H1 (cell line): ENCODE measurements around the gene MRC2. TPM values are rescaled to one million over a fixed set of nuclear protein-coding genes. Genes with fewer than 3 reads are reported as not detected.

Source experiments
- BACH1 ChIP-seq: IDR thresholded peaks from 2 replicates; pipeline ENCODE4 v1.6.1; 2012; ENCODE audit warnings: low read length, improper control_type of control experiment
- CBX5 ChIP-seq: fragments of 300-800, 300-1000 bp; sonication (generic); IDR thresholded peaks from 2 replicates; pipeline ENCODE4 v1.7.1; 2016; ENCODE audit warnings: antibody characterized with exemption, low read length, low read depth
- CHD7 ChIP-seq: fragments of 300-600 bp; sonication (generic); IDR thresholded peaks from 2 replicates; pipeline ENCODE4 v1.7.1; 2012; ENCODE audit warnings: low read length, moderate library complexity, mild to moderate bottlenecking, inconsistent platforms; ENCODE audit not compliant: insufficient replicate concordance
- EP300 ChIP-seq, 2 experiments: IDR thresholded peaks; 1 replicate in 1 of 2; 2 replicates in 1 of 2; pipeline ENCODE4 v1.6.1; 2011 to 2012; ENCODE audit warnings: low read depth in 2 of 2, low read length in 2 of 2, mild to moderate bottlenecking in 2 of 2, borderline replicate concordance in 1 of 2, inconsistent platforms in 1 of 2, moderate library complexity in 1 of 2
- EZH2 ChIP-seq: fragments of 200-600 bp; sonication (generic); IDR thresholded peaks from 2 replicates; pipeline ENCODE4 v1.7.1; 2012; ENCODE audit warnings: low read depth, mild to moderate bottlenecking, moderate library complexity, low read length, inconsistent platforms; ENCODE audit not compliant: severe bottlenecking
- HDAC2 ChIP-seq, 2 experiments: fragments of 300-600 bp in 1 of 2; sonication (generic) in 1 of 2; IDR thresholded peaks; 2 replicates each; pipeline ENCODE4 v1.6.1; 2011 to 2012; ENCODE audit warnings: low read depth in 2 of 2, low read length in 2 of 2, mild to moderate bottlenecking in 2 of 2, moderate library complexity in 2 of 2, borderline replicate concordance in 1 of 2, inconsistent platforms in 1 of 2
- KDM1A ChIP-seq: fragments of 200-600, 300-600 bp; sonication (generic); IDR thresholded peaks from 2 replicates; pipeline ENCODE4 v1.7.1; 2016; ENCODE audit warnings: mild to moderate bottlenecking, low read length, borderline replicate concordance
- NRF1 ChIP-seq: IDR thresholded peaks from 2 replicates; pipeline ENCODE4 v1.6.1; 2011; ENCODE audit warnings: mild to moderate bottlenecking, low read depth, low read length, improper control_type of control experiment
- POLR2AphosphoS5 ChIP-seq: IDR thresholded peaks from 2 replicates; pipeline ENCODE4 v1.6.1; 2011; ENCODE audit warnings: low read depth, low read length
- SAP30 ChIP-seq: fragments of 300-600 bp; sonication (generic); IDR thresholded peaks from 2 replicates; pipeline ENCODE4 v1.7.1; 2012; ENCODE audit warnings: low read length, moderate library complexity, mild to moderate bottlenecking, inconsistent platforms; ENCODE audit not compliant: insufficient read depth, insufficient replicate concordance
- TAF1 ChIP-seq: IDR thresholded peaks from 2 replicates; pipeline ENCODE4 v1.6.1; 2011; ENCODE audit warnings: mild to moderate bottlenecking, low read depth, low read length
- TEAD4 ChIP-seq: IDR thresholded peaks from 2 replicates; pipeline ENCODE4 v1.6.1; 2012; ENCODE audit warnings: low read depth, low read length, inconsistent platforms, mixed read lengths
- polyA plus RNA-seq, 7 experiments: library from polyadenylated mRNA; depleted of rRNA in 3 of 7; stranded (reverse) in 5 of 7; unstranded in 2 of 7; fragments of >200 nt in 5 of 7; fragments of 200-250 nt in 2 of 7; gene quantifications; 1 replicate in 5 of 7; 2 replicates in 1 of 7; 4 replicates in 1 of 7; pipeline versions ENCODE4 v1.2.1 to v1.2.3, GENCODE V29; 2011 to 2013; ENCODE audit warnings: missing spikeins in 2 of 7, mixed read lengths in 2 of 7
- total RNA-seq: library from RNA; stranded (reverse); fragmentation: NEBNext Ultra II Directional; extraction: Animal tissue kit (Norgen Biotek cat#: 25700); gene quantifications from 2 replicates; pipeline ENCODE4 v1.2.1, GENCODE V29; 2021

Gene MRC2
- total and polyA plus RNA-seq, 2 of the 8 experiments (the other 6 are each of a cell fraction or from before 2014, with no cell fraction given) = 7.0 to 24.2 TPM

GRCh38 chr17:62675260-62675659, 47.8 kb downstream of the MRC2 start (continued):
- TF ChIP-seq CHD7 = no peak
- TF ChIP-seq POLR2AphosphoS5 = no peak
- no peak for TF ChIP-seq SAP30
- no peak for TF ChIP-seq TAF1
- TF ChIP-seq TEAD4 = no peak
- TF ChIP-seq KDM1A = no peak
- TF ChIP-seq BACH1 = no peak
- no peak for TF ChIP-seq EP300 (IDR thresholded peaks at IDR 0.05; ENCODE audit: borderline replicate concordance in 1 of 2, low read depth in 2 of 2, low read length in 2 of 2)
- no peak for TF ChIP-seq HDAC2 (IDR thresholded peaks at IDR 0.05; ENCODE audit: borderline replicate concordance in 1 of 2, low read depth in 2 of 2, low read length in 2 of 2)
- TF ChIP-seq NRF1 = no peak
- TF ChIP-seq CBX5 = no peak
- no peak for TF ChIP-seq EZH2
